ENCODE measurements around the gene DUSP1.

- TF ChIP-seq POLR2A (IDR thresholded peaks at IDR 0.05), result no peak
- peak in 1 of 3 experiments; percentile 8 for TF ChIP-seq CTCF (IDR thresholded peaks at IDR 0.05)
Measured at GRCh38 chr5:172733131-172733973, 37.6 kb downstream of the DUSP1 start.

Data from testis (tissue), 2 donors.